Nephron (organoid): ENCODE measurements around the gene PHIP.
A peak's percentile ranks its signal among the peaks of the same experiment; 100 is the strongest.

Source experiments
- H3K27ac Mint-ChIP-seq, 3 experiments: 2 replicates each; pipeline ENCODE4 v1.8.0; 2020; ENCODE audit warnings: mixed read lengths in 3 of 3, mild to moderate bottlenecking in 2 of 3, moderate library complexity in 1 of 3
- H3K27me3 Mint-ChIP-seq: 2 replicates; pipeline ENCODE4 v1.8.0; 2021; ENCODE audit warnings: low read depth, mild to moderate bottlenecking, moderate library complexity, mixed read lengths
- H3K36me3 Mint-ChIP-seq: 2 replicates; pipeline ENCODE4 v1.8.0; 2020; ENCODE audit warnings: low read depth, mixed read lengths
- H3K4me1 Mint-ChIP-seq: 2 replicates; pipeline ENCODE4 v1.8.0; 2020; ENCODE audit warnings: mixed read lengths
- H3K4me3 Mint-ChIP-seq, 3 experiments: 2 replicates each; pipeline ENCODE4 v1.8.0; 2020; ENCODE audit warnings: mild to moderate bottlenecking in 3 of 3, mixed read lengths in 3 of 3, moderate library complexity in 2 of 3
- H3K9me3 Mint-ChIP-seq: 2 replicates; pipeline ENCODE4 v1.8.0; 2020; ENCODE audit warnings: mixed read lengths
- CTCF ChIP-seq, 3 experiments: fragments of 200-600 bp; sonication (generic); IDR thresholded peaks; one replicate each; pipeline ENCODE4 v1.5.0; 2021; ENCODE audit warnings: antibody characterized with exemption in 3 of 3; ENCODE audit not compliant: unreplicated experiment in 3 of 3

Gene PHIP

GRCh38 chr6:79031821-79032590 is 46.0 kb downstream of the PHIP start:
- H3K9me3 Mint-ChIP-seq = no peaks in the 10 kb centered on the region
- peaks cover 64% of the 10 kb centered on the region for H3K36me3 Mint-ChIP-seq
- peaks cover 4% of the 10 kb centered on the region for H3K4me1 Mint-ChIP-seq
- no peaks in the 10 kb centered on the region for H3K27me3 Mint-ChIP-seq
- no peak overlapping the region for H3K27ac Mint-ChIP-seq
- TF ChIP-seq CTCF (IDR thresholded peaks at IDR 0.05; ENCODE audit: unreplicated experiment in 3 of 3) = no peak
- H3K4me3 Mint-ChIP-seq = no peak overlapping the region

- H3K36me3 Mint-ChIP-seq = peaks cover 52% of the 10 kb centered on the region
- H3K4me1 Mint-ChIP-seq = peaks cover 4% of the 10 kb centered on the region
- no peak overlapping the region for H3K4me3 Mint-ChIP-seq
- no peak for TF ChIP-seq CTCF (IDR thresholded peaks at IDR 0.05; ENCODE audit: unreplicated experiment in 3 of 3)
- no peaks in the 10 kb centered on the region for H3K9me3 Mint-ChIP-seq
- peak overlapping the region; percentile 12 to 68 (median 53) for H3K27ac Mint-ChIP-seq
- H3K27me3 Mint-ChIP-seq = no peaks in the 10 kb centered on the region
Observed at GRCh38 chr6:79030511-79030910, 47.5 kb downstream of the PHIP start.

GRCh38 chr6:79030023-79030422 is 48.0 kb downstream of the PHIP start:
- H3K27ac Mint-ChIP-seq = peak overlapping the region; percentile 12 to 68 (median 53)
- peaks cover 4% of the 10 kb centered on the region for H3K4me1 Mint-ChIP-seq
- TF ChIP-seq CTCF (IDR thresholded peaks at IDR 0.05; ENCODE audit: unreplicated experiment in 3 of 3) = no peak
- H3K27me3 Mint-ChIP-seq = no peaks in the 10 kb centered on the region
- no peaks in the 10 kb centered on the region for H3K9me3 Mint-ChIP-seq
- H3K4me3 Mint-ChIP-seq = no peak overlapping the region
- H3K36me3 Mint-ChIP-seq = peaks cover 55% of the 10 kb centered on the region

- H3K9me3 Mint-ChIP-seq = no peaks in the 10 kb centered on the region
Observed at GRCh38 chr6:79028641-79029314, 49.3 kb downstream of the PHIP start.

GRCh38 chr6:79011940-79012339 is 66.1 kb downstream of the PHIP start:
- no peak overlapping the region for H3K4me3 Mint-ChIP-seq
- H3K27me3 Mint-ChIP-seq = no peaks in the 10 kb centered on the region

More at GRCh38 chr6:79028641-79029314, 49.3 kb downstream of the PHIP start:
- Mint-ChIP-seq H3K4me1 (peaks cover 4% of the 10 kb centered on the region), H3K4me3 (no peak overlapping the region), H3K27me3 (no peaks in the 10 kb centered on the region), H3K27ac (peak overlapping the region in 1 of 3 experiments; percentile 3), H3K36me3 (peaks cover 56% of the 10 kb centered on the region)
- TF ChIP-seq CTCF (IDR thresholded peaks at IDR 0.05; ENCODE audit: unreplicated experiment in 3 of 3) = no peak

More at GRCh38 chr6:79011940-79012339, 66.1 kb downstream of the PHIP start:
- no peak for TF ChIP-seq CTCF (IDR thresholded peaks at IDR 0.05; ENCODE audit: unreplicated experiment in 3 of 3)
- no peaks in the 10 kb centered on the region for H3K9me3 Mint-ChIP-seq
- no peak overlapping the region for H3K27ac Mint-ChIP-seq
- H3K36me3 Mint-ChIP-seq = peaks cover 56% of the 10 kb centered on the region
- no peaks in the 10 kb centered on the region for H3K4me1 Mint-ChIP-seq
